ENCODE results near the gene SPHK1.

DNA sequence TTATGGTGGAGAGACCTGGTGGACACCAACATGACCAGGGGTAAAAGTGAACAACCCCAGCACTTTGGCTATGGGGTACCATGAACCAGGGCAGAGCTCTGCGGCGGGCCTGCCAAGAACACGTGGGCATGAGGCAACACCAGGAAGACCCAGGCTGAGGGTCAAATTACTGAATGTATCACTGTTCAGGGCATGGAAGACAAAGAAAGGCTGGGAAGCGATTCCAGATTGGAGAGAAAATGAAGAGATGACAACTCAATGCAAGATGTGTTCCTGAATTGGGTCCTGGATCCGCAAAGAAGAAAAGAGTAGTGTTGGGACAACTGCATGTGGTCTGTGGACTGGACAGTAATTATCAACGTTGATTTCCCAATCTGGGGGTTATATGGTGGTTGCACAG, 19.8 kb downstream of the SPHK1 start:
- TF ChIP-seq, protein P1, sequence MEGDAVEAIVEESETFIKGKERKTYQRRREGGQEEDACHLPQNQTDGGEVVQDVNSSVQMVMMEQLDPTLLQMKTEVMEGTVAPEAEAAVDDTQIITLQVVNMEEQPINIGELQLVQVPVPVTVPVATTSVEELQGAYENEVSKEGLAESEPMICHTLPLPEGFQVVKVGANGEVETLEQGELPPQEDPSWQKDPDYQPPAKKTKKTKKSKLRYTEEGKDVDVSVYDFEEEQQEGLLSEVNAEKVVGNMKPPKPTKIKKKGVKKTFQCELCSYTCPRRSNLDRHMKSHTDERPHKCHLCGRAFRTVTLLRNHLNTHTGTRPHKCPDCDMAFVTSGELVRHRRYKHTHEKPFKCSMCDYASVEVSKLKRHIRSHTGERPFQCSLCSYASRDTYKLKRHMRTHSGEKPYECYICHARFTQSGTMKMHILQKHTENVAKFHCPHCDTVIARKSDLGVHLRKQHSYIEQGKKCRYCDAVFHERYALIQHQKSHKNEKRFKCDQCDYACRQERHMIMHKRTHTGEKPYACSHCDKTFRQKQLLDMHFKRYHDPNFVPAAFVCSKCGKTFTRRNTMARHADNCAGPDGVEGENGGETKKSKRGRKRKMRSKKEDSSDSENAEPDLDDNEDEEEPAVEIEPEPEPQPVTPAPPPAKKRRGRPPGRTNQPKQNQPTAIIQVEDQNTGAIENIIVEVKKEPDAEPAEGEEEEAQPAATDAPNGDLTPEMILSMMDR (IDR thresholded peaks at IDR 0.05): no peak
- TF ChIP-seq POLR2A (IDR thresholded peaks at IDR 0.05): no peak
